Astrocyte (in vitro differentiated cells and primary cell): ENCODE results near the gene NRIP2. TPM values are rescaled to one million over a fixed set of nuclear protein-coding genes. Genes with fewer than 3 reads are reported as not detected.

ENCODE experiments used
- DNase-seq: peaks from one replicate; pipeline ENCODE4 v3.0.0-alpha.2; 2010; ENCODE audit warnings: low read depth
- FAIRE-seq: peaks from 2 replicates; lab custom pipeline; 2011; peaks lifted over from hg19 to GRCh38; lab: Jason Lieb, UNC
- H2AFZ ChIP-seq: 2 replicates; pipeline ENCODE4 v1.6.0; 2012; ENCODE audit warnings: low read depth, low read length, inconsistent platforms
- H3K27ac ChIP-seq: 2 replicates; pipeline ENCODE4 v1.5.1; 2011; ENCODE audit warnings: low read depth, low read length, inconsistent platforms
- H3K27me3 ChIP-seq: 2 replicates; pipeline ENCODE4 v1.6.0; 2011; ENCODE audit warnings: low read length, inconsistent platforms; ENCODE audit not compliant: insufficient read depth
- H3K36me3 ChIP-seq: 2 replicates; pipeline ENCODE4 v1.5.1; 2011; ENCODE audit warnings: low read length, inconsistent platforms; ENCODE audit not compliant: insufficient read depth
- H3K4me1 ChIP-seq: 2 replicates; pipeline ENCODE4 v1.5.1; 2011; ENCODE audit warnings: low read length, inconsistent platforms; ENCODE audit not compliant: insufficient read depth
- H3K4me2 ChIP-seq: 2 replicates; pipeline ENCODE4 v1.6.0; 2012; ENCODE audit warnings: low read length, inconsistent platforms
- H3K4me3 ChIP-seq: 2 replicates; pipeline ENCODE4 v1.5.1; 2011; ENCODE audit warnings: low read depth, mild to moderate bottlenecking, low read length, inconsistent platforms; ENCODE audit not compliant: insufficient read depth
- H3K79me2 ChIP-seq: 2 replicates; pipeline ENCODE4 v1.6.0; 2012; ENCODE audit warnings: mild to moderate bottlenecking, low read length, inconsistent platforms; ENCODE audit not compliant: insufficient read depth
- H3K9ac ChIP-seq: 2 replicates; pipeline ENCODE4 v1.6.0; 2012; ENCODE audit warnings: mild to moderate bottlenecking, low read length, inconsistent platforms
- H3K9me3 ChIP-seq: 2 replicates; pipeline ENCODE4 v1.5.1; 2012; ENCODE audit warnings: low read depth, mild to moderate bottlenecking, low read length, inconsistent platforms; ENCODE audit not compliant: insufficient read depth
- H4K20me1 ChIP-seq: 2 replicates; pipeline ENCODE4 v1.6.0; 2012; ENCODE audit warnings: low read length, inconsistent platforms; ENCODE audit not compliant: insufficient read depth
- H3K27ac Mint-ChIP-seq: one replicate; pipeline ENCODE4 v1.8.0; 2021; ENCODE audit warnings: mild to moderate bottlenecking, mixed read lengths; ENCODE audit not compliant: unreplicated experiment
- H3K27me3 Mint-ChIP-seq: one replicate; pipeline ENCODE4 v1.8.0; 2021; ENCODE audit warnings: low read depth, mixed read lengths; ENCODE audit not compliant: unreplicated experiment
- H3K36me3 Mint-ChIP-seq: one replicate; pipeline ENCODE4 v1.8.0; 2021; ENCODE audit warnings: low read depth, mixed read lengths; ENCODE audit not compliant: unreplicated experiment
- H3K4me1 Mint-ChIP-seq: one replicate; pipeline ENCODE4 v1.8.0; 2021; ENCODE audit warnings: low read depth, mixed read lengths; ENCODE audit not compliant: unreplicated experiment
- H3K4me3 Mint-ChIP-seq: one replicate; pipeline ENCODE4 v1.8.0; 2021; ENCODE audit warnings: mild to moderate bottlenecking, moderate library complexity, mixed read lengths; ENCODE audit not compliant: unreplicated experiment
- H3K9me3 Mint-ChIP-seq: one replicate; pipeline ENCODE4 v1.8.0; 2021; ENCODE audit warnings: mild to moderate bottlenecking, mixed read lengths; ENCODE audit not compliant: unreplicated experiment
- CTCF ChIP-seq: IDR thresholded peaks from 2 replicates; pipeline ENCODE4 v1.5.1; 2011; ENCODE audit warnings: low read depth, mild to moderate bottlenecking, inconsistent platforms, low read length, moderate library complexity; ENCODE audit not compliant: insufficient read depth
- EZH2 ChIP-seq: IDR thresholded peaks from 2 replicates; pipeline ENCODE4 v1.6.1; 2012; ENCODE audit warnings: mild to moderate bottlenecking, low read length, inconsistent platforms; ENCODE audit not compliant: insufficient read depth
- total RNA-seq: library from RNA; stranded (reverse); gene quantifications from 2 replicates; pipeline ENCODE4 v1.2.1, GENCODE V29; 2021

The NRIP2 gene
- total RNA-seq, 1 donor from 2014 or later = not detected

- Histone ChIP-seq H3K9me3 (no peaks in the 10 kb centered on the region), H3K4me1 (peaks cover 19% of the 10 kb centered on the region), H3K4me2 (no peak overlapping the region), H3K9ac (no peak overlapping the region), H3K79me2 (no peaks in the 10 kb centered on the region), H3K4me3 (no peak overlapping the region), H3K36me3 (no peaks in the 10 kb centered on the region), H3K27ac (no peak overlapping the region), H3K27me3 (no peaks in the 10 kb centered on the region), H4K20me1 (no peaks in the 10 kb centered on the region), H2AFZ (no peak overlapping the region)
- Mint-ChIP-seq H3K9me3 (peaks cover under 1% of the 10 kb centered on the region), H3K4me1 (peaks cover 14% of the 10 kb centered on the region), H3K4me3 (no peak overlapping the region), H3K36me3 (peaks cover 6% of the 10 kb centered on the region), H3K27ac (no peak overlapping the region), H3K27me3 (no peaks in the 10 kb centered on the region)
- FAIRE-seq (no peak), DNase-seq (no peak)
- TF ChIP-seq EZH2 = no peak
- TF ChIP-seq CTCF = no peak
Observed at GRCh38 chr12:2836574-2836973, 1.7 kb upstream of the NRIP2 start.

DNA sequence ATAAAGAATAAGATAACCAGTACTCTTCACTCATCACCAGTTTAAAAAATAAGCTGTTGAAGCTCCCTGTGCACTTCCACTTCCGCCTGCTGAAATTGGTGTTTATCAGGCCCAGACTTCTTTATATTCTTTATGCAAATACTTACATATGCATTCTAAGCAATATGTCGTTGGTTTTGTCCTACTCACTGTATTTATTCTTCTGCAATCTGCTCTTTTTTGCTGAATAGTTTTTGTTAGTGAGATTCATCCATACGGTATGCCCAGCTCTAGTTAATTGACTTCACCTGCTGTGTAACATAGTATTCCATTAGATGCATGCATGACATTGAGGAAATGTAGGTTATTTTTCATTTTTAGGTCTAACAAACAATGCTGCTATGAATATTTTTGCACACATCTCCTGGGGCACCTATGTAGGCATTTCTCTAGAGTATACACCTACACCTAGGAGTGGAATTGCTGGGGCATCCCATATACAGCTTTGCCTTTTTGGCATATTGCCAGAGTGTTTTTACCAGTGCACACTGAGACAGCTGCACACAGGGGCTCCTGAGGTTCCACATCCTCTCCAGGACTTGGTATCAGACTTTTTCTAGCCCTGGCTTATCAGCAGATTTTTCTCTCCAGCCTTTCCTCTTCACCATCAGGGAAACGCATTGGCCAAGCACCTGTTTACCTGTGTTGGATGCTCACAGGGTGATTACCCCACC is 1.0 kb upstream of the NRIP2 start:
- H3K4me1 Mint-ChIP-seq = peaks cover 14% of the 10 kb centered on the region
- no peak overlapping the region for H2AFZ ChIP-seq
- DNase-seq = no peak
- TF ChIP-seq CTCF (no peak), EZH2 (no peak)
- H3K36me3 Mint-ChIP-seq = peaks cover 7% of the 10 kb centered on the region
- no peaks in the 10 kb centered on the region for H3K27me3 Mint-ChIP-seq
- H3K27me3 ChIP-seq = no peaks in the 10 kb centered on the region
- H3K4me1 ChIP-seq = peaks cover 19% of the 10 kb centered on the region
- no peak overlapping the region for H3K9ac ChIP-seq
- H3K4me3 Mint-ChIP-seq = no peak overlapping the region
- H3K27ac Mint-ChIP-seq = no peak overlapping the region
- no peak overlapping the region for H3K4me3 ChIP-seq
- no peak overlapping the region for H3K4me2 ChIP-seq
- H4K20me1 ChIP-seq = no peaks in the 10 kb centered on the region
- H3K36me3 ChIP-seq = no peaks in the 10 kb centered on the region
- peaks cover 1% of the 10 kb centered on the region for H3K9me3 Mint-ChIP-seq
- no peak overlapping the region for H3K27ac ChIP-seq
- no peak for FAIRE-seq
- no peaks in the 10 kb centered on the region for H3K9me3 ChIP-seq
- H3K79me2 ChIP-seq = no peaks in the 10 kb centered on the region

GRCh38 chr12:2833810-2834209 is 1.0 kb downstream of the NRIP2 start:
- Histone ChIP-seq H3K79me2 (no peaks in the 10 kb centered on the region), H3K9ac (no peak overlapping the region), H3K27me3 (no peaks in the 10 kb centered on the region), H3K27ac (no peak overlapping the region), H3K36me3 (peaks cover 4% of the 10 kb centered on the region), H3K4me2 (peak overlapping the region; percentile 71), H3K4me3 (no peak overlapping the region), H2AFZ (no peak overlapping the region), H4K20me1 (no peaks in the 10 kb centered on the region), H3K9me3 (no peaks in the 10 kb centered on the region), H3K4me1 (peaks cover 19% of the 10 kb centered on the region)
- DNase-seq (no peak), FAIRE-seq (no peak)
- H3K9me3 Mint-ChIP-seq = peaks cover 1% of the 10 kb centered on the region
- H3K27ac Mint-ChIP-seq = no peak overlapping the region
- H3K36me3 Mint-ChIP-seq = peaks cover 9% of the 10 kb centered on the region
- TF ChIP-seq EZH2 (no peak), CTCF (no peak)
- H3K4me1 Mint-ChIP-seq = peaks cover 12% of the 10 kb centered on the region
- no peaks in the 10 kb centered on the region for H3K27me3 Mint-ChIP-seq
- H3K4me3 Mint-ChIP-seq = no peak overlapping the region
